Fibroblast of lung (primary cell): ENCODE results near the gene ATP2B2. TPM values are rescaled to one million over a fixed set of nuclear protein-coding genes. Genes with fewer than 3 reads are reported as not detected.

ENCODE experiments used
- DNase-seq, 2 donors: peaks; one replicate each; pipeline versions ENCODE4 v3.0.0 to v3.0.0-alpha.2; 2010; ENCODE audit warnings: low read depth in 2 of 2
- H2AFZ ChIP-seq: 2 replicates; pipeline ENCODE4 v1.5.1; 2012; ENCODE audit warnings: low read length, control low read depth, inconsistent platforms
- H3K27ac ChIP-seq: 2 replicates; pipeline ENCODE4 v1.5.1; 2011; ENCODE audit warnings: low read length, control low read depth; ENCODE audit not compliant: insufficient read depth
- H3K27me3 ChIP-seq: 2 replicates; pipeline ENCODE4 v1.5.1; 2011; ENCODE audit warnings: mild to moderate bottlenecking, low read length; ENCODE audit not compliant: control insufficient read depth, insufficient read depth
- H3K36me3 ChIP-seq: 2 replicates; pipeline ENCODE4 v1.5.1; 2011; ENCODE audit warnings: low read length; ENCODE audit not compliant: control insufficient read depth, insufficient read depth
- H3K4me1 ChIP-seq: 2 replicates; pipeline ENCODE4 v1.5.1; 2011; ENCODE audit warnings: low read length; ENCODE audit not compliant: control insufficient read depth, insufficient read depth; ENCODE audit errors: extremely low read depth
- H3K4me2 ChIP-seq: 2 replicates; pipeline ENCODE4 v1.5.1; 2011; ENCODE audit warnings: low read length, control low read depth; ENCODE audit not compliant: insufficient read depth; ENCODE audit errors: extremely low read depth
- H3K4me3 ChIP-seq, 4 experiments: fragments of 200-600 bp in 1 of 4; sonication (generic) in 1 of 4; replicated peaks in 1 of 4; 2 replicates each; pipeline ENCODE4 v1.5.1; 2011 to 2016; ENCODE audit warnings: low read length in 4 of 4, low read depth in 3 of 4, mild to moderate bottlenecking in 3 of 4, control low read depth in 2 of 4, inconsistent platforms in 1 of 4, mixed read lengths in 1 of 4; ENCODE audit not compliant: insufficient read depth in 1 of 4; ENCODE audit errors: control extremely low read depth in 1 of 4
- H3K79me2 ChIP-seq: 2 replicates; pipeline ENCODE4 v1.5.1; 2012; ENCODE audit warnings: mild to moderate bottlenecking, low read length, inconsistent platforms; ENCODE audit not compliant: control insufficient read depth, insufficient read depth
- H3K9ac ChIP-seq: 2 replicates; pipeline ENCODE4 v1.5.1; 2011; ENCODE audit warnings: mild to moderate bottlenecking, low read length, control low read depth; ENCODE audit not compliant: insufficient read depth
- H3K9me3 ChIP-seq: 2 replicates; pipeline ENCODE4 v1.5.1; 2012; ENCODE audit warnings: low read depth, low read length; ENCODE audit not compliant: control insufficient read depth, insufficient read depth
- H4K20me1 ChIP-seq: 2 replicates; pipeline ENCODE4 v1.5.1; 2011; ENCODE audit warnings: low read length; ENCODE audit not compliant: control insufficient read depth, insufficient read depth; ENCODE audit errors: extremely low read depth
- CTCF ChIP-seq, 2 donors: IDR thresholded peaks in 1 of 2; conservative IDR thresholded peaks in 1 of 2; 1 replicate in 1 of 2; 2 replicates in 1 of 2; pipeline ENCODE4 v1.5.1; 2011 to 2012; ENCODE audit warnings: low read length in 2 of 2, control low read depth in 1 of 2, inconsistent platforms in 1 of 2, low read depth in 1 of 2, mild to moderate bottlenecking in 1 of 2
- EZH2 ChIP-seq: IDR thresholded peaks from 2 replicates; pipeline ENCODE4 v1.5.1; 2012; ENCODE audit warnings: low read length, control low read depth, mild to moderate bottlenecking; ENCODE audit errors: missing control alignments
- polyA plus RNA-seq, 2 donors: library from polyadenylated mRNA; depleted of rRNA in 1 of 2; stranded (reverse) in 1 of 2; unstranded in 1 of 2; fragments of >200 nt; gene quantifications; 2 replicates each; pipeline ENCODE4 v1.2.1, GENCODE V29; 2011 to 2012; ENCODE audit warnings: missing spikeins in 1 of 2
- total RNA-seq: library from RNA; depleted of rRNA; stranded (reverse); fragments of >200 nt; gene quantifications from 2 replicates; pipeline ENCODE4 v1.2.1, GENCODE V29; 2014

ATP2B2 gene
- total and polyA plus RNA-seq, 2 donors (not counting 1 experiment from before 2014, with no cell fraction given) = not detected

DNA sequence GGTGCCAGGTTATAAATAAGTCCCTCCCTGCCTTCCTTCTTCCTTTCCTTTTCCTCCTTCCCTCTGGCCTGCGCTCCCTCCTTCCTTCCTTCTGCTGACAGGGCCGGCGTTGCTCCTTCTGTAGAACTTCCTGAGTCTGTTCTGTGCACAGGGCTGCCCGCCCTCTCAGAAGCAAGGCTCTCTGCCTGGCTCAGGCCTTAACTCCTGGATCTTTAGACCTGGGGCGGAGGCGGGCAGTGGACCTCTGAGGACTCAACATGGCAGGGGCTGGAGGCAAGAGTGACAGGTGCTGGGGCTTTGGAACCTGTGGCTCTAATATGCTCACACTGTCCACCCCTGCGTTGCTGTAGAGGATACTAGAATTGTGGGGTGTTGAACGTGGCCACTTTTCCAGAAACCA is 98.0 kb downstream of the ATP2B2 start:
- H3K79me2 ChIP-seq = no peaks in the 10 kb centered on the region
- TF ChIP-seq CTCF (conservative IDR thresholded peaks at IDR 0.05 in 1 of 2, IDR thresholded peaks at IDR 0.05 in 1 of 2; ENCODE audit: low read depth in 1 of 2, low read length in 2 of 2) = no peak
- no peak for TF ChIP-seq EZH2
- no peak overlapping the region for H3K4me2 ChIP-seq
- no peak for DNase-seq
- H4K20me1 ChIP-seq = no peaks in the 10 kb centered on the region
- H3K27ac ChIP-seq = no peak overlapping the region
- no peak overlapping the region for H3K4me3 ChIP-seq
- H2AFZ ChIP-seq = no peak overlapping the region
- H3K27me3 ChIP-seq = no peaks in the 10 kb centered on the region
- no peaks in the 10 kb centered on the region for H3K4me1 ChIP-seq
- H3K36me3 ChIP-seq = no peaks in the 10 kb centered on the region
- H3K9ac ChIP-seq = no peak overlapping the region
- no peaks in the 10 kb centered on the region for H3K9me3 ChIP-seq

DNA sequence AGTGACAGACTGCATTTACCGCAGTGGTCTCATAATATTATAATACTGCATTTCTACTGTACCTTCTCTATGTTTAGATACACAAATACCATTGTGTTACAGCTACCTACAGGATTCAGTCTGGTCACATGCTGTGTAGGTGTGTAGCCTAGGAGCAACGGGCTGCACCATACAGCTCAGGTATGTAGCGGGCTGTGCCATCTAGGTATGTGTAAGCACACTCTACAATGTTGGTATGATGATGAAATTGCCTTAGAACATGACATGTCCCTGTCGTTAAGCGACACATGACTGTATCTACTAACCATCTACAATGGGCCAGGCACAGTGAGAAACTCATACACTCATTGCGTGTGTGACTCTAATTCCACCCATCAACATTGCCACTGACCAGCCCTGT is 99.0 kb downstream of the ATP2B2 start:
- Histone ChIP-seq H3K9ac (no peak overlapping the region), H4K20me1 (no peaks in the 10 kb centered on the region), H2AFZ (no peak overlapping the region), H3K4me2 (no peak overlapping the region), H3K4me3 (no peak overlapping the region), H3K4me1 (no peaks in the 10 kb centered on the region), H3K36me3 (no peaks in the 10 kb centered on the region), H3K27ac (no peak overlapping the region), H3K27me3 (no peaks in the 10 kb centered on the region), H3K9me3 (no peaks in the 10 kb centered on the region), H3K79me2 (no peaks in the 10 kb centered on the region)
- TF ChIP-seq CTCF (conservative IDR thresholded peaks at IDR 0.05 in 1 of 2, IDR thresholded peaks at IDR 0.05 in 1 of 2; ENCODE audit: low read depth in 1 of 2, low read length in 2 of 2) (no peak), EZH2 (no peak)
- no peak for DNase-seq

DNA sequence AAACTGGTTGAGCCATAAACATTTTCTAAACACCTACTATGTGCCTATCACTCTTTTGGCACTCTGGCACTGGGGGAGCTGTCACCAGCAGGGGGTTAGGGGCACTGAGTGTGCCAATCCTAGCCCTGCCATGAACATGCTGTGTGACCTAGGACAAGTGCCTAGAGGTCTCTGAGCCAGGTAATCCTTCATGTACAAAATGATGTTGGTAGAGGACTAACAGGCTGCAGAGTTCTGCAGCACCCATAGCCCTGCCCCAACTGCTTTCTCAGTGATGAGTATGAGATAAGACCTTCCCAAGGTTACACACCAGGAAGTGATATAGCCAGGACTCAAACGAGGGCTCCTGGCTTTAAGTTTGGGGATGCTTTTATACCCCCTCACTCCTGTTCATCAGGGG is 99.6 kb downstream of the ATP2B2 start:
- Histone ChIP-seq H2AFZ (no peak overlapping the region), H3K4me1 (no peaks in the 10 kb centered on the region), H4K20me1 (no peaks in the 10 kb centered on the region), H3K36me3 (no peaks in the 10 kb centered on the region), H3K4me3 (no peak overlapping the region), H3K4me2 (no peak overlapping the region), H3K27me3 (no peaks in the 10 kb centered on the region), H3K9me3 (no peaks in the 10 kb centered on the region), H3K79me2 (no peaks in the 10 kb centered on the region), H3K9ac (no peak overlapping the region), H3K27ac (no peak overlapping the region)
- DNase-seq = no peak
- TF ChIP-seq CTCF (conservative IDR thresholded peaks at IDR 0.05 in 1 of 2, IDR thresholded peaks at IDR 0.05 in 1 of 2; ENCODE audit: low read depth in 1 of 2, low read length in 2 of 2) = no peak
- TF ChIP-seq EZH2 = no peak
